GM12878 (cell line): Measurements from ENCODE around the gene POU4F1.

ENCODE experiments used
- GABPA ChIP-seq: IDR thresholded peaks from 2 replicates; pipeline ENCODE4 v1.6.1; 2014; ENCODE audit warnings: antibody characterized with exemption, low read depth, mild to moderate bottlenecking, inconsistent platforms
- PAX5 ChIP-seq: IDR thresholded peaks from 2 replicates; pipeline ENCODE4 v1.6.1; 2011; ENCODE audit warnings: low read depth, low read length, borderline replicate concordance

DNA sequence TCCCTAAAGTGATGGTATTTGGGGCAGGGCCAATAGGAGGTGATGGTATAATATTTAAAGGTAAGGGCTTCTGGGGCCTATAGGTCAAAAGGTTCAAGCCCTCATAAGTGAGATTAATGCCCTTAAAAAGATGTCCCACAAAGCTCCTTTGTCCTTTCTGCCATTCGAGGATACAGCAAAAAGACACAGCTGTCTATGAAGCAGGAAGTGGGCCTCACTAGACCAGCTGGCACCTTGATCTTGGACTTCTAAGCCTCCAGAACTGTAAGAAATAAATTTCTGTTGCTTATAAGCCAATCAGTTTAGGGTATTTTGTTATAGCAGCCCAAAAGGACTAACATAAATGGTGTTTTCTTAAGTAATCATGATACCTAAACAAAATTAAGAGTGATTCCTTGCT is 27.2 kb upstream of the POU4F1 start:
- TF ChIP-seq GABPA = no peak
- TF ChIP-seq PAX5 = no peak
